ENCODE measurements around the gene CFI. TPM values are rescaled to one million over a fixed set of nuclear protein-coding genes. Genes with fewer than 3 reads are reported as not detected.

The CFI gene
- total RNA-seq, 4 donors from 2014 or later: 2.0 to 10.1 (median 3.7) TPM; not detected in 1

- DNase-seq (ENCODE audit: low spot score in 2 of 2): no peak
Measured at GRCh38 chr4:109760682-109761081, 41.1 kb downstream of the CFI start.

GRCh38 chr4:109755656-109756055 is 46.1 kb downstream of the CFI start:
- 77% methylated on average over 3 of the region's 3 CpGs for WGBS
- DNase-seq (ENCODE audit: low spot score in 2 of 2): no peak
- Histone ChIP-seq H3K9me3 (no peaks in the 10 kb centered on the region), H3K36me3 (no peaks in the 10 kb centered on the region), H3K27me3 (no peaks in the 10 kb centered on the region), H3K4me3 (no peak overlapping the region), H3K27ac (no peak overlapping the region), H3K4me1 (no peaks in the 10 kb centered on the region)
- TF ChIP-seq POLR2AphosphoS5 (IDR thresholded peaks at IDR 0.05) (no peak), POLR2A (IDR thresholded peaks at IDR 0.05) (no peak), EP300 (IDR thresholded peaks at IDR 0.05) (no peak)
- TF ChIP-seq, protein P1, sequence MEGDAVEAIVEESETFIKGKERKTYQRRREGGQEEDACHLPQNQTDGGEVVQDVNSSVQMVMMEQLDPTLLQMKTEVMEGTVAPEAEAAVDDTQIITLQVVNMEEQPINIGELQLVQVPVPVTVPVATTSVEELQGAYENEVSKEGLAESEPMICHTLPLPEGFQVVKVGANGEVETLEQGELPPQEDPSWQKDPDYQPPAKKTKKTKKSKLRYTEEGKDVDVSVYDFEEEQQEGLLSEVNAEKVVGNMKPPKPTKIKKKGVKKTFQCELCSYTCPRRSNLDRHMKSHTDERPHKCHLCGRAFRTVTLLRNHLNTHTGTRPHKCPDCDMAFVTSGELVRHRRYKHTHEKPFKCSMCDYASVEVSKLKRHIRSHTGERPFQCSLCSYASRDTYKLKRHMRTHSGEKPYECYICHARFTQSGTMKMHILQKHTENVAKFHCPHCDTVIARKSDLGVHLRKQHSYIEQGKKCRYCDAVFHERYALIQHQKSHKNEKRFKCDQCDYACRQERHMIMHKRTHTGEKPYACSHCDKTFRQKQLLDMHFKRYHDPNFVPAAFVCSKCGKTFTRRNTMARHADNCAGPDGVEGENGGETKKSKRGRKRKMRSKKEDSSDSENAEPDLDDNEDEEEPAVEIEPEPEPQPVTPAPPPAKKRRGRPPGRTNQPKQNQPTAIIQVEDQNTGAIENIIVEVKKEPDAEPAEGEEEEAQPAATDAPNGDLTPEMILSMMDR (IDR thresholded peaks at IDR 0.05): no peak

More at GRCh38 chr4:109760682-109761081, 41.1 kb downstream of the CFI start:
- TF ChIP-seq POLR2A (IDR thresholded peaks at IDR 0.05) (no peak), EP300 (IDR thresholded peaks at IDR 0.05) (no peak), POLR2AphosphoS5 (IDR thresholded peaks at IDR 0.05) (no peak)
- TF ChIP-seq, protein P1 (IDR thresholded peaks at IDR 0.05): no peak
- no peaks in the 10 kb centered on the region for H3K9me3 ChIP-seq
- no peak overlapping the region for H3K4me3 ChIP-seq
- no peaks in the 10 kb centered on the region for H3K36me3 ChIP-seq
- H3K27me3 ChIP-seq: no peaks in the 10 kb centered on the region
- no peaks in the 10 kb centered on the region for H3K4me1 ChIP-seq
- no peak overlapping the region for H3K27ac ChIP-seq
- 78% methylated on average over 2 of the region's 2 CpGs for WGBS

- Histone ChIP-seq H3K36me3 (no peaks in the 10 kb centered on the region), H3K27me3 (no peaks in the 10 kb centered on the region), H3K9me3 (no peaks in the 10 kb centered on the region), H3K27ac (no peak overlapping the region), H3K4me1 (no peaks in the 10 kb centered on the region), H3K4me3 (no peak overlapping the region)
- no peak for DNase-seq (ENCODE audit: low spot score in 2 of 2)
- 83% methylated on average over 7 of the region's 7 CpGs for WGBS
- TF ChIP-seq EP300 (IDR thresholded peaks at IDR 0.05): no peak
- TF ChIP-seq, protein P1 (IDR thresholded peaks at IDR 0.05): no peak
- no peak for TF ChIP-seq POLR2A (IDR thresholded peaks at IDR 0.05)
- TF ChIP-seq POLR2AphosphoS5 (IDR thresholded peaks at IDR 0.05): no peak
Measured at GRCh38 chr4:109754093-109754857, 47.5 kb downstream of the CFI start.

- 0% methylated on average over 1 of the region's 1 CpG for WGBS
- TF ChIP-seq POLR2A (IDR thresholded peaks at IDR 0.05): no peak
Measured at GRCh38 chr4:109752525-109752924, 49.3 kb downstream of the CFI start.

DNA sequence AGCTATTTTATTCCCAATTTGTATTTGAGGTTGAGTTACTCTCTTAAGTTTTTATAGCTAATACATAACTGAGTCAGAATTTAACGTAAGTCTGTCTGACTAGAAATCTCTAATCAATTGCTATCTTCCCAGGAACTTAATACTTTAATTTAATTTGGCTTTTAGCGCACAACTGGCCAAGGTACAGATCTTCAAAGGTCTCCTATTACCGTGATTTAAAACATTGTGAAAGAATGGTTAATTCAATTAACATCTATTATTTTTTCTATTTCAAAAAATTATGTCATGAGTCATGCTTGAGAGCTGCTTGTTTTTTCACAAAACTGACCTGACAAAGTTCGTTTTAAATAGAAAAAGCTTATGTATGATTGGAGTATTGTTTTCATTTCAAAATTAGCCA is 49.9 kb downstream of the CFI start:
- Histone ChIP-seq H3K36me3 (no peaks in the 10 kb centered on the region), H3K9me3 (no peaks in the 10 kb centered on the region), H3K4me3 (no peak overlapping the region), H3K27me3 (no peaks in the 10 kb centered on the region), H3K4me1 (no peaks in the 10 kb centered on the region), H3K27ac (no peak overlapping the region)
- WGBS: 83% methylated on average over 4 of the region's 4 CpGs
- DNase-seq (ENCODE audit: low spot score in 2 of 2): no peak
- no peak for TF ChIP-seq POLR2A (IDR thresholded peaks at IDR 0.05)
- TF ChIP-seq EP300 (IDR thresholded peaks at IDR 0.05): no peak
- TF ChIP-seq, protein P1 (IDR thresholded peaks at IDR 0.05): no peak
- TF ChIP-seq POLR2AphosphoS5 (IDR thresholded peaks at IDR 0.05): no peak

More at GRCh38 chr4:109752525-109752924, 49.3 kb downstream of the CFI start:
- Histone ChIP-seq H3K9me3 (no peaks in the 10 kb centered on the region), H3K27ac (no peak overlapping the region), H3K36me3 (no peaks in the 10 kb centered on the region), H3K27me3 (no peaks in the 10 kb centered on the region), H3K4me1 (no peaks in the 10 kb centered on the region), H3K4me3 (no peak overlapping the region)
- no peak for DNase-seq (ENCODE audit: low spot score in 2 of 2)

All from suprapubic skin (tissue), 4 donors.